GM19240 (cell line): ENCODE results near the gene MSGN1.

ENCODE experiments used
- DNase-seq: peaks from one replicate; pipeline ENCODE4 v3.0.0; 2011; ENCODE audit warnings: low spot score; ENCODE audit not compliant: insufficient read length

MSGN1 gene, protein sequence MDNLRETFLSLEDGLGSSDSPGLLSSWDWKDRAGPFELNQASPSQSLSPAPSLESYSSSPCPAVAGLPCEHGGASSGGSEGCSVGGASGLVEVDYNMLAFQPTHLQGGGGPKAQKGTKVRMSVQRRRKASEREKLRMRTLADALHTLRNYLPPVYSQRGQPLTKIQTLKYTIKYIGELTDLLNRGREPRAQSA

GRCh38 chr2:17816396-17817245 lies at the start of gene MSGN1:
MSGN1 (plus strand) TSS chr2:17816460; CDS start chr2:17816519, 59 bp downstream.
- no peak for DNase-seq

DNA sequence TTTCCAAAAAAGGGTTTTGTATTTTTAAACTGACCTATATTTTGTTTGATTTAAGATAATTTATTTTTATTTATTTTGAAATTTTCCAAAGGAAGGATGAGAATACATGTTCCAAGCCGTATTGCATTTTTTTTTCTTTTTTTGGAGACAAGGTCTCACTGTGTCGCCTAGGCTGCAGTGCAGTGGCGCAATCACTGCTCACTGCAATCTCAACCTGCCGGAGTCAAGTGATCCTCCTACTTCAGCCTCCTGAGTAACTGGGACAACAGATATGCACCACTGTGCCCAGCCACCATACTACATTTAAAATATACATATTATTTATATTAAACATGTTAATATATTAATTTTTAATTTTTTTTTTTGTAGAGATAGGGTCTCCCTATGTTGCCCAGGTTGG lies 47.4 kb upstream of the MSGN1 start:
- DNase-seq: no peak

- no peak for DNase-seq
Measured at GRCh38 chr2:17771956-17772355, 44.3 kb upstream of the MSGN1 start.

DNA sequence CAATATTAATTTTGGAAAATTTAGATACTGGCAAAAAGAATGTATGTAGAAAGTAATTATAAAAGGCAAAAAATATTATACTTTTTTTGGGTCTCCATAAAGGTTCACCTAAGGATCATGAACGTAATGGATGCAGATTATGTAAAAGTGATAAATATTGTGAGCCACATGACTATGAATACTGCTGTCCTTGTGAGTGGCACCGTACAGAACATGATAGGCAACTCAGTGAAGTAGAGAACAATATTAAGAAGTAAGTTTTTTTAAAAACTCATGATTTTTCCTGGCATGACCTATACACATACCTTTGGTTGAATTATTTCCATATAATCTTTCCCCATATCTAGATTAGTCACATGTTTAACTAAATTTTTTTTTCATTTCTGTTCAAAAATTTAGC lies 43.7 kb upstream of the MSGN1 start:
- no peak for DNase-seq

DNA sequence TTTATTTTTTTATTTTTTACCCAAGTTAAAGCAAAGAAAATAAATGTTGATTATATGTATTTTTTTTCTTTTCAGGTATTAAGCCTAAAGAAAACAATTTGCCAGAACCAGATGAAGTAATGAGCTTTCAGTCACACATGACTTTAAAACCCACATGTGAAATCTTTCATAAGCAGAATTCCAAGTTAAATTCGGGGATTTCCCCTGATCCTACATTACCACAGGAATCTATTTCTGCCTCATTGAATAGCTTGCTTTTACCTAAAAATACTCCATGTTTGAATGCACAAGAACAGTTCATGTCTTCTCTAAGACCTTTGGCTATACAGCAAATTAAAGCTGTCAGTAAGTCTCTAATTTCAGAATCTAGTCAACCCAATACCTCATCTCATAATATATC lies 35.7 kb upstream of the MSGN1 start:
- no peak for DNase-seq

GRCh38 chr2:17781482-17781881 lies 34.8 kb upstream of the MSGN1 start:
- DNase-seq: no peak

DNA sequence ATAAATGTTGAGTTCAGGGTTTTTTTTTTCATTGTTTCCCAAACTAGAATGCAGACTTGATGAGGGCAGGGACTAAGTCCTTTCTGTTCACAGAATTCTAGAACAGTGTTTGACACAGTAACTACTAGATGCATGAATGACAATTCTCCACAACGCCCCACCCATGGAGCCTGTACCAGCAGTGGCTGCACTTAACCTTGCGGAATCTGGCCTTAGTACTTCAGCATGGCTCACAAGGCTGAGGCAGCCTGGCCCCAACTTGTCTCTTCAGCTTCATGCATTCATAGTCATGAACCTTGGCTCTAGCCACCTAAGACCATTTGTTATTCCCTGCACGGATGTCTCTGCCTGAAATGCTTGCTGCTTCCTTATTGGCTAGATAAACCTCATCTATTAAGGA lies 29.5 kb upstream of the MSGN1 start:
- no peak for DNase-seq

DNA sequence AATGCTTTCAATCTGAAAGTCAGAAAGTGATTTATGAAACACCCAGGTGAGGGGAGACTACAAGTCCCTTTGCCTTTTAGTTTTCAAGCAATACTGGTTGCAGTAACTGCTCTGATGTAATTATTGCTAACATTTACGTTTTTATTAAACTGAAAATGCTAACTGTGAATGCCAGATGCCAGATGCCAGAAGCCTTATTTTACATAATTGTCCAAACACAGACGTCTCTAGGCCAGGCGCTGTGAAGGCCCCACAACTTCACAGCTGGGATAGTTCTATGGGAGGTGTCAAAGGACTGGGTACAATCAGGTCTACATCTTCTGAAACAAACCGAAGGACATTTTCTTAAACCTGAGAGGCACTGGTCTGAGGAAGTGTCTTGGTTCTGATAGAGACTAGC lies 27.5 kb upstream of the MSGN1 start:
- no peak for DNase-seq

GRCh38 chr2:17790536-17790935 lies 25.7 kb upstream of the MSGN1 start:
- DNase-seq: no peak

- DNase-seq: no peak
Measured at GRCh38 chr2:17791121-17791816, 25.0 kb upstream of the MSGN1 start.

- DNase-seq: no peak
Measured at GRCh38 chr2:17791817-17792130, 24.5 kb upstream of the MSGN1 start.

GRCh38 chr2:17792515-17792914 lies 23.7 kb upstream of the MSGN1 start:
- DNase-seq: no peak

DNA sequence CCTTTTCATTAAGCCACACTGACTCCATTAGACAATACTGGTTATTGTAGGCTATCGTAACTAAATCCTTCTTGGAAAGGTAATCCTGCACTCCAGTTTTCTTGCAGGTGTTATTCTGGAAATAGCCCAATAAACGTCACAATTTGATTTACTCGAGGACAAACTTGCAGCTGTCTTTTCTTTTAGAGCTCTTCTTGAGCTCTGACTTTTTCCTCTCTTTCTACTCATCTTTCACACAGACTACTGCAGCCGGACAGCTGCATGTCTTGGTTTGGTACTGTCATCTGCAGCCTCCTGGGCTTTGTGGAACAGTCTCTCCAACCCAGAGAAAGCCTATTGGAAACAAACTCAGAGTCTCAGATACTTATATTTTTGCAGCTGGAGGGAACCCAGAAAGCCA lies 23.0 kb upstream of the MSGN1 start:
- no peak for DNase-seq

DNA sequence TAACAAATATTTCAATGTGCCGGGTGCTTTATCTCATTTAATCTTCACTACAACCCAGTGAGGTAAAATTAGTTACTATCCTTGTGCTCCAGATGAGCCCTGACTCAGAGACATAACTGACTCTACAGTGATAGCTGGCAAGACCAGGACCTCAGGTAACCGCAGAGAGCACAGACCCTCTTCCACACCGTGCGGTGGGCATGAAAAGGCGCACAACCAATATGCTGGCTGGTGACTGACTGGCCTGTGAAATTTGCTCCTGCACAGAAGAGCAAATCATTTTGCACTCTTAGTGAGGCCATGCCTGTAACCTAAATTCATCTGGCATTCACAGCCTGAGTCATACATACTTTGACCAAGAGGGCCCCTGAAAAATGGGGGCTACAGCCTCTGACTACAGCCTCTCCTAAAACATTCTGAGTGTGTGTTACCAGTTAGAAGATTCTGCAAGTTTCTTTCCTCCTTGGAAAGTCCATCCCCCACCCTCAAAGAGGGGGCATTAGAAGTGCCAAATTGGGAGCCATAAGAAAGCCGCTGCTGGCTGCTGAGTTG lies 22.4 kb upstream of the MSGN1 start:
- DNase-seq: no peak

DNA sequence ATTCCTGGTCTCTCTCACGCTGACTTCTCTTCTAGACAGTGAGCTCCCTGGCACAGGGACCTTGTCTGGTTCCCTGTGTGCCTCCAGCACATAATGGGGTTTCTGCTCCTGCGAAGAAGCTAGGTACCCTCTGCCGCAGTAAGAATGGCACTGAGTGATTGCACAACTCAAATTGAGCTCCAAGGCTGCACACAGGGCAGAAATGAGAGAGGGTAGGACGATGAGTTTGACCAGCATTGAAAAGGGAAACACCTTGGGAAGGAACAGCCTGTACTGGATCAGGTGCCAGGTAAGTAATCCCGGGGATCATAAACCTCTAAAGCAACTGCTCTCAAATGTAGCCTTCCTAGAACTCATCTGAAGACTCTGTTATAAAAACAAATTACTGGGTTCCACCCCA lies 21.0 kb upstream of the MSGN1 start:
- no peak for DNase-seq

DNA sequence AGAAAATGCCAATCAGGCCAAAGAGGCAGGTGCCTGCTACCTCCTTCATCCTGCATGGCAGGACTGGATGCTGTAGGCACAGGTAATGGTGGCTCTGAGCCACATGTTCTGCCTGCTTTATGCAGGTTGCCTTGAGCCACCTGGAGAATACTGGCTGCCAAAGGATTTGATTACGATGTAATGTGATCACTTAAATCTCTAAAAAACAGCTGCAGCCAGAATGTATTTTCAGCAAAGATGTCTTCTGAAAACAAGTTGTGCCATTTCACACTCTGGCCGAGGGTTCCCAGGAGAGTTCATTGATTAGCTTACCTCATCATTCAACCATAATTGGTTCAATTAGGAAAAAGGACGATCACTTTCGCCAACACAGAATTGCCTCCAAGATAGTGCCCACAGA lies 17.9 kb upstream of the MSGN1 start:
- DNase-seq: no peak

- no peak for DNase-seq
Measured at GRCh38 chr2:17799301-17800120, 16.7 kb upstream of the MSGN1 start.

DNA sequence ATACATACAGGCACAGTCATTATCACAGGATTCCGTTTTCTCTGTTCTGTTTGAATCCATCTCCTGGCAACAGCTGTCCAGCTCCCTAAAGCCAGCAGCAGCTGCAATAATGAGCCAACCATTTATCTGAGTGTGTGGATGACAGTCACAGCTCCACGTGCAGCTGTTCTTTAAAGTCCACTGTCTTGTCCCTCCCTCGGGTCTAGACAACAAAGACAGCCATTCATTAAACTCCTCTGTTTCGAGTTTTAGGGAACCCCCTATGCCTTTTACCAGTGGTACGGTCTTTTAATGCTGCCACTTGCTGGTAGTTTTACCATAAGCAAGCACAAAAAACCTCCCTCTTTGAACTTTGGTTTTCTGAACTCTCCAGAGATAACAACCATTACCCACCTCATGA lies 16.0 kb upstream of the MSGN1 start:
- no peak for DNase-seq

- no peak for DNase-seq
Measured at GRCh38 chr2:17800693-17801458, 15.4 kb upstream of the MSGN1 start.

DNA sequence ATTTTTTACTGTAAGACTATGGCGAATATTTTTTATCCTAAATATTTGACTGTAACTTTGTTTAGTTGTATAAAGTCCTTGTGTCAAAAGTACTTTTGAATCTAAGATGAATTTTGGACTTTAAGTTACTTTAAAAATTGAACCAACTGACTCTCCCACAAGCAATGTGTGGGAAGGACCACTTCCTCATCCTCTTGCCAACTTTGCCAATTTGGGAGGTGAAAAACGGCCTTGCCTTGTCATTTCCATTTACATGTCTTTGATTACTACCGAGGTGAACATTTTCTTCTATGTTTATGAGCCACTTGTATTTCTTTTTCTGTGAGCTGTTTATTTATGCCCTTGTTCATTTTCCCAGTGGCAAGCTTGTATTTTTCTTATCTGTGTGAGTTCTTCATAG lies 12.8 kb upstream of the MSGN1 start:
- DNase-seq: no peak

GRCh38 chr2:17804358-17804757 lies 11.9 kb upstream of the MSGN1 start:
- no peak for DNase-seq
